HCT116 (cell line): ENCODE measurements around the gene FOXP1. TPM values are rescaled to one million over a fixed set of nuclear protein-coding genes. Genes with fewer than 3 reads are reported as not detected.

Source experiments
- ATAC-seq: fragments of 200-7000 bp; cut with Tn5 transposase; 2 replicates; pipeline ENCODE4 v1.9.1; 2020; ENCODE audit warnings: mild to moderate bottlenecking, moderate library complexity
- BruUV-seq: library from RNA; stranded (reverse); fragments of 400-500 nt; replicated peaks from 2 replicates; lab custom pipeline; 2021; lab: Mats Ljungman, UMichigan
- CTCF ChIA-PET: fragments of 300-600 bp; sonication (Branson Sonifier 250); formaldehyde crosslinking; loops from one replicate; lab custom pipeline; 2021; ENCODE audit warnings: antibody characterized with exemption; lab: Charles Lee
- POLR2A ChIA-PET: fragments of 300-600, 350-600 bp; sonication (Branson Sonifier 250); formaldehyde crosslinking; loops from one replicate; lab custom pipeline; 2021; ENCODE audit warnings: antibody characterized with exemption; lab: Charles Lee
- RAD21 ChIA-PET, 2 experiments: fragments of 300-600 bp; sonication (Branson Sonifier 250); formaldehyde crosslinking; loops; one replicate each; lab custom pipeline; 2023; ENCODE audit warnings: low total read pairs in 2 of 2; ENCODE audit not compliant: uncharacterized antibody in 2 of 2, unreplicated experiment in 2 of 2, low non-redundant PET in 1 of 2; lab: Charles Lee
- DNase-seq: peaks from one replicate; pipeline ENCODE4 v3.0.0-alpha.2; 2010; ENCODE audit warnings: low read depth, low spot score
- H2AFZ ChIP-seq: fragments of 200-600 bp; shearing (Covaris generic), sonication (generic); 2 replicates; pipeline ENCODE4 v1.6.1; 2017; ENCODE audit warnings: low read depth, mixed run types, mixed read lengths, antibody characterized with exemption, low read length; ENCODE audit not compliant: poor library complexity, severe bottlenecking
- H3K27ac ChIP-seq: 2 replicates; pipeline ENCODE4 v1.5.1; 2012; ENCODE audit warnings: low read depth, low read length
- H3K27me3 ChIP-seq: fragments of 200-600 bp; sonication (generic); 2 replicates; pipeline ENCODE4 v1.6.1; 2016; ENCODE audit warnings: mixed run types, low read length, mixed read lengths; ENCODE audit not compliant: insufficient read depth
- H3K36me3 ChIP-seq, 2 experiments: fragments of 200-500 bp in 1 of 2; fragments of 200-600 bp in 1 of 2; sonication (Bioruptor generic) in 1 of 2; sonication (generic) in 1 of 2; 2 replicates each; pipeline versions ENCODE4 v1.5.1 to v1.6.1; 2014 to 2016; ENCODE audit warnings: low read length in 2 of 2, inconsistent platforms in 1 of 2, mixed read lengths in 1 of 2, mixed run types in 1 of 2; ENCODE audit not compliant: insufficient read depth in 2 of 2, control insufficient read depth in 1 of 2
- H3K4me1 ChIP-seq, 2 experiments: fragments of 200-600 bp in 1 of 2; sonication (generic) in 1 of 2; 2 replicates each; pipeline versions ENCODE4 v1.5.1 to v1.6.1; 2012 to 2017; ENCODE audit warnings: low read length in 2 of 2, inconsistent platforms in 1 of 2, mild to moderate bottlenecking in 1 of 2, mixed read lengths in 1 of 2, mixed run types in 1 of 2, moderate library complexity in 1 of 2; ENCODE audit not compliant: insufficient read depth in 2 of 2, control insufficient read depth in 1 of 2
- H3K4me2 ChIP-seq: fragments of 200-600 bp; sonication (generic); 2 replicates; pipeline ENCODE4 v1.6.1; 2017; ENCODE audit warnings: mixed run types, low read length, mixed read lengths
- H3K4me3 ChIP-seq, 2 experiments: fragments of 200-600 bp in 1 of 2; sonication (generic) in 1 of 2; replicated peaks in 1 of 2; 2 replicates each; pipeline ENCODE4 v1.5.1; 2011 to 2016; ENCODE audit warnings: low read length in 2 of 2, control low read depth in 1 of 2, low read depth in 1 of 2, mild to moderate bottlenecking in 1 of 2, mixed read lengths in 1 of 2, mixed run types in 1 of 2
- H3K79me2 ChIP-seq: fragments of 200-600 bp; sonication (generic); 2 replicates; pipeline ENCODE4 v1.6.1; 2017; ENCODE audit warnings: mild to moderate bottlenecking, mixed run types, low read length, moderate library complexity, mixed read lengths; ENCODE audit not compliant: insufficient read depth
- H3K9ac ChIP-seq: fragments of 200-600 bp; sonication (generic); 2 replicates; pipeline ENCODE4 v1.6.1; 2016; ENCODE audit warnings: low read length, mixed read lengths
- H3K9me2 ChIP-seq: fragments of 200-600 bp; sonication (generic), shearing (Covaris generic); 2 replicates; pipeline ENCODE4 v1.6.1; 2017; ENCODE audit warnings: mixed run types, mild to moderate bottlenecking, moderate library complexity; ENCODE audit not compliant: insufficient read depth
- H3K9me3 ChIP-seq, 2 experiments: fragments of 200-500 bp in 1 of 2; fragments of 200-600 bp in 1 of 2; sonication (Bioruptor generic) in 1 of 2; sonication (generic) in 1 of 2; 2 replicates each; pipeline ENCODE4 v1.6.1; 2014 to 2017; ENCODE audit warnings: low read length in 2 of 2, mixed read lengths in 2 of 2, inconsistent platforms in 1 of 2, low read depth in 1 of 2, mild to moderate bottlenecking in 1 of 2, mixed run types in 1 of 2, moderate library complexity in 1 of 2; ENCODE audit not compliant: control insufficient read depth in 1 of 2, insufficient read depth in 1 of 2
- H4K20me1 ChIP-seq: fragments of 200-600 bp; sonication (generic), shearing (Covaris generic); 2 replicates; pipeline ENCODE4 v1.6.1; 2017; ENCODE audit warnings: mixed run types, mild to moderate bottlenecking, moderate library complexity; ENCODE audit not compliant: insufficient read depth
- EGR1 ChIP-seq: IDR thresholded peaks from 2 replicates; pipeline ENCODE4 v1.6.1; 2012; ENCODE audit warnings: low read depth
- EZH2 ChIP-seq: fragments of 200-600 bp; sonication (generic); IDR thresholded peaks from 2 replicates; pipeline ENCODE4 v1.6.1; 2017; ENCODE audit warnings: antibody characterized with exemption, mixed run types
- JUND ChIP-seq: IDR thresholded peaks from 2 replicates; pipeline ENCODE4 v1.6.1; 2012
- POLR2A ChIP-seq: IDR thresholded peaks from 2 replicates; pipeline ENCODE4 v1.7.0; 2011; ENCODE audit warnings: borderline replicate concordance; ENCODE audit not compliant: insufficient read depth, insufficient read length; ENCODE audit errors: extremely low read depth
- POLR2AphosphoS5 ChIP-seq: IDR thresholded peaks from 2 replicates; pipeline ENCODE4 v1.6.1; 2011; ENCODE audit warnings: mild to moderate bottlenecking, low read depth, low read length, moderate library complexity
- RAD21 ChIP-seq: IDR thresholded peaks from 2 replicates; pipeline ENCODE4 v1.6.1; 2012; ENCODE audit warnings: low read depth, mild to moderate bottlenecking
- SIN3A ChIP-seq: IDR thresholded peaks from 2 replicates; pipeline ENCODE4 v1.6.1; 2012; ENCODE audit warnings: low read depth
- SP1 ChIP-seq: IDR thresholded peaks from 2 replicates; pipeline ENCODE4 v1.6.1; 2012; ENCODE audit warnings: low read depth
- SRF ChIP-seq: IDR thresholded peaks from 2 replicates; pipeline ENCODE4 v1.6.1; 2012; ENCODE audit warnings: low read depth
- intact Hi-C: fragments of 100-400 bp; cut with micrococcal nuclease; formaldehyde crosslinking; loops from 2 replicates; pipeline ENCODE4 v1.10.0; 2022
- total RNA-seq: library from RNA; stranded (reverse); gene quantifications from one replicate; pipeline ENCODE4 v1.2.1, GENCODE V29; 2021; ENCODE audit not compliant: unreplicated experiment
- TF ChIP-seq, protein P1 (sequence below): IDR thresholded peaks from 2 replicates; pipeline ENCODE4 v1.6.1; 2012; ENCODE audit warnings: low read depth
- TF ChIP-seq, protein P2 (sequence below): IDR thresholded peaks from 2 replicates; pipeline ENCODE4 v1.6.1; 2012
- TF ChIP-seq, protein P3 (sequence below): IDR thresholded peaks from 2 replicates; pipeline ENCODE4 v1.6.1; 2012

Gene FOXP1
- total RNA-seq, 1 experiment from 2014 or later: 11.4 TPM

DNA sequence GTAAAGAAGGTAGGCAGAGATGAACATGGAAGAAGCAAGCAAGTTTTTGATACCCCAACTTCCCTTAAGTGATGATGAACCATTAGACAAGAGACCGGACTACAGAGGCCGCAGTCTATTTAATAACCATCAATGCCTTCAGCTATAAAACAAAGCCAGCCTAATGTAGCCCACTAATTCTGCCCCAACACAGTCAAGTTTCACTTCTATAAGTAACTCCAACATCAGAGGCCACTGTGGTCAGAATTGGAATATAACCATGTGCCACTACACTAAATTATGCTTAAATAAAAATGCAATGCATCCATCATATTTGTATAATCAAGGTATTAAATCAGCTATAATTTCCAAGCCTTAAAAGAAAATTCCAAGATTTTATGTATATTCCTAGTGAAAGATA lies 234.7 kb downstream of the FOXP1 start:
- Histone ChIP-seq H3K79me2 (no peaks in the 10 kb centered on the region), H3K36me3 (no peaks in the 10 kb centered on the region), H3K9ac (no peak overlapping the region), H3K27ac (no peak overlapping the region), H2AFZ (no peak overlapping the region), H3K4me2 (no peak overlapping the region), H3K4me3 (no peak overlapping the region), H3K4me1 (no peaks in the 10 kb centered on the region), H3K9me2 (no peaks in the 10 kb centered on the region), H3K27me3 (no peaks in the 10 kb centered on the region), H3K9me3 (no peaks in the 10 kb centered on the region), H4K20me1 (no peaks in the 10 kb centered on the region)
- no TSS peak for BruUV-seq
- ChIA-PET RAD21 (no interaction called here), CTCF (no interaction called here), POLR2A (no interaction called here)
- ATAC-seq (no peak), DNase-seq (no peak)
- intact Hi-C loops: no loop called here
- TF ChIP-seq, protein P1, sequence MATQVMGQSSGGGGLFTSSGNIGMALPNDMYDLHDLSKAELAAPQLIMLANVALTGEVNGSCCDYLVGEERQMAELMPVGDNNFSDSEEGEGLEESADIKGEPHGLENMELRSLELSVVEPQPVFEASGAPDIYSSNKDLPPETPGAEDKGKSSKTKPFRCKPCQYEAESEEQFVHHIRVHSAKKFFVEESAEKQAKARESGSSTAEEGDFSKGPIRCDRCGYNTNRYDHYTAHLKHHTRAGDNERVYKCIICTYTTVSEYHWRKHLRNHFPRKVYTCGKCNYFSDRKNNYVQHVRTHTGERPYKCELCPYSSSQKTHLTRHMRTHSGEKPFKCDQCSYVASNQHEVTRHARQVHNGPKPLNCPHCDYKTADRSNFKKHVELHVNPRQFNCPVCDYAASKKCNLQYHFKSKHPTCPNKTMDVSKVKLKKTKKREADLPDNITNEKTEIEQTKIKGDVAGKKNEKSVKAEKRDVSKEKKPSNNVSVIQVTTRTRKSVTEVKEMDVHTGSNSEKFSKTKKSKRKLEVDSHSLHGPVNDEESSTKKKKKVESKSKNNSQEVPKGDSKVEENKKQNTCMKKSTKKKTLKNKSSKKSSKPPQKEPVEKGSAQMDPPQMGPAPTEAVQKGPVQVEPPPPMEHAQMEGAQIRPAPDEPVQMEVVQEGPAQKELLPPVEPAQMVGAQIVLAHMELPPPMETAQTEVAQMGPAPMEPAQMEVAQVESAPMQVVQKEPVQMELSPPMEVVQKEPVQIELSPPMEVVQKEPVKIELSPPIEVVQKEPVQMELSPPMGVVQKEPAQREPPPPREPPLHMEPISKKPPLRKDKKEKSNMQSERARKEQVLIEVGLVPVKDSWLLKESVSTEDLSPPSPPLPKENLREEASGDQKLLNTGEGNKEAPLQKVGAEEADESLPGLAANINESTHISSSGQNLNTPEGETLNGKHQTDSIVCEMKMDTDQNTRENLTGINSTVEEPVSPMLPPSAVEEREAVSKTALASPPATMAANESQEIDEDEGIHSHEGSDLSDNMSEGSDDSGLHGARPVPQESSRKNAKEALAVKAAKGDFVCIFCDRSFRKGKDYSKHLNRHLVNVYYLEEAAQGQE: no peak
- TF ChIP-seq POLR2AphosphoS5 (no peak), SRF (no peak), RAD21 (no peak), POLR2A (no peak), SIN3A (no peak)

DNA sequence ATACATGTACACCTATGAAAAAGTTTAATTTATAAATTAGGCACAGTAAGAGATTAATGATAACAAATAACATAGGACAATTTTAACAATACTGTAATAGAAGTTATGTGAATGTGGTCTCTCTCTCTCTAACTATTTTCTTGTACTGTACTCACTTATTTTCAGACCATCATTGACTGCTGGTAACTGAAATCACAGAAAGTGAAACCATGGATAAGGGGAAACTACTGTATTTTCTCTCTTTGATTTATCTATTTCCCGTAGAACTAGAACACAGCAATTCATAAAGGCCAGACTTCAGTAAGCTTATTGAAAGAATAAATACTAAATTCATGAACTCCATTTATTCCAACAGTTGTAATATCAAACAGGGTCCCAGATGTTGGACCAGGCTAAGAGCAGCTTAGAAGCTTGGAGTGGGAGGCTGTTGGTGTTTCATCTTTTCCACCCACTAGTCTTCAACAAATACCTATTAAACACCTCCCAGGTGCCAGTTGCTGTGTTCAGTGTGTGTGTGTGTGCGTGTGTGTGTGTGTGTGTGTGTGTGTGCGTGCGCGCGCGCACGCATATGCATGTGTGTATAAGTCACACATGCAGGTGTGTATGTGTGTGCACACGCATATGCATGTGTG lies 235.4 kb downstream of the FOXP1 start:
- DNase-seq: no peak
- ATAC-seq: no peak
- H3K9me3 ChIP-seq: no peaks in the 10 kb centered on the region
- intact Hi-C loops: no loop called here
- ChIA-PET CTCF (no interaction called here), POLR2A (no interaction called here), RAD21 (no interaction called here)
- H3K9ac ChIP-seq: no peak overlapping the region
- no peak overlapping the region for H3K4me2 ChIP-seq
- H3K36me3 ChIP-seq: no peaks in the 10 kb centered on the region
- BruUV-seq: no TSS peak
- H3K4me3 ChIP-seq: no peak overlapping the region
- no peaks in the 10 kb centered on the region for H3K79me2 ChIP-seq
- H3K4me1 ChIP-seq: no peaks in the 10 kb centered on the region
- no peak overlapping the region for H3K27ac ChIP-seq
- H3K27me3 ChIP-seq: no peaks in the 10 kb centered on the region
- H2AFZ ChIP-seq: no peak overlapping the region
- H3K9me2 ChIP-seq: no peaks in the 10 kb centered on the region
- no peaks in the 10 kb centered on the region for H4K20me1 ChIP-seq
- TF ChIP-seq JUND (no peak), EZH2 (no peak), SP1 (no peak), EGR1 (no peak), SIN3A (no peak), POLR2A (no peak), SRF (no peak), RAD21 (no peak)
- TF ChIP-seq, protein P1: no peak
- TF ChIP-seq, protein P2, sequence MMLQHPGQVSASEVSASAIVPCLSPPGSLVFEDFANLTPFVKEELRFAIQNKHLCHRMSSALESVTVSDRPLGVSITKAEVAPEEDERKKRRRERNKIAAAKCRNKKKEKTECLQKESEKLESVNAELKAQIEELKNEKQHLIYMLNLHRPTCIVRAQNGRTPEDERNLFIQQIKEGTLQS: no peak
- TF ChIP-seq, protein P3, sequence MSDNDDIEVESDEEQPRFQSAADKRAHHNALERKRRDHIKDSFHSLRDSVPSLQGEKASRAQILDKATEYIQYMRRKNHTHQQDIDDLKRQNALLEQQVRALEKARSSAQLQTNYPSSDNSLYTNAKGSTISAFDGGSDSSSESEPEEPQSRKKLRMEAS: no peak
